GM19452 (cell line): Measurements from ENCODE around the gene SLITRK6.
"Not testable (repeated sequence)": the region's sequence is repeated elsewhere in the genome, so short reads cannot be mapped to it uniquely, and the experiment has no call there.

Experiments
- ATAC-seq: cut with Tn5 transposase; IDR thresholded peaks from one replicate; pipeline ENCODE4 v1.9.1; 2021; ENCODE audit not compliant: unreplicated experiment

Gene SLITRK6

GRCh38 chr13:85799097-85799582 is at the start of gene SLITRK6:
TSS of gene SLITRK6 (minus strand) at chr13:85799419. CDS start at chr13:85796508, 2,911 bp downstream.
- no peak for ATAC-seq

GRCh38 chr13:85847012-85847411 is 47.8 kb upstream of the SLITRK6 start:
- no peak for ATAC-seq

GRCh38 chr13:85841427-85841826 is 42.2 kb upstream of the SLITRK6 start:
- no peak for ATAC-seq

- no peak for ATAC-seq
These were observed 34.7 kb upstream of the SLITRK6 start for GRCh38 chr13:85833921-85834320.

GRCh38 chr13:85828094-85828684 is 29.0 kb upstream of the SLITRK6 start:
- ATAC-seq: no peak

GRCh38 chr13:85825454-85825853 is 26.2 kb upstream of the SLITRK6 start:
- no peak for ATAC-seq

GRCh38 chr13:85823832-85824231 is 24.6 kb upstream of the SLITRK6 start:
- ATAC-seq: no peak

GRCh38 chr13:85819513-85819912 is 20.3 kb upstream of the SLITRK6 start:
- no peak for ATAC-seq

GRCh38 chr13:85816413-85816812 is 17.2 kb upstream of the SLITRK6 start:
- no peak for ATAC-seq

GRCh38 chr13:85812282-85812681 is 13.1 kb upstream of the SLITRK6 start:
- no peak for ATAC-seq

GRCh38 chr13:85808811-85809210 is 9.6 kb upstream of the SLITRK6 start:
- no peak for ATAC-seq

- ATAC-seq: peak; percentile 85
These were observed 7.4 kb upstream of the SLITRK6 start for GRCh38 chr13:85806553-85807175.

GRCh38 chr13:85798556-85798955 is 663 bp downstream of the SLITRK6 start:
- ATAC-seq: no peak

- no peak for ATAC-seq
These were observed 1.9 kb downstream of the SLITRK6 start for GRCh38 chr13:85797311-85797710.

GRCh38 chr13:85785205-85785604 is 14.0 kb downstream of the SLITRK6 start:
- no peak for ATAC-seq

- no peak for ATAC-seq
These were observed 26.9 kb downstream of the SLITRK6 start for GRCh38 chr13:85772367-85772766.

GRCh38 chr13:85771856-85772255 is 27.4 kb downstream of the SLITRK6 start:
- ATAC-seq: no peak

GRCh38 chr13:85768946-85769345 is 30.3 kb downstream of the SLITRK6 start:
- ATAC-seq: no peak

GRCh38 chr13:85755123-85755522 is 44.1 kb downstream of the SLITRK6 start:
- no peak for ATAC-seq

- ATAC-seq: not testable (repeated sequence)
These were observed 55.9 kb downstream of the SLITRK6 start for GRCh38 chr13:85743201-85743770.
